ENCODE results near the gene HNRNPK.

DNA sequence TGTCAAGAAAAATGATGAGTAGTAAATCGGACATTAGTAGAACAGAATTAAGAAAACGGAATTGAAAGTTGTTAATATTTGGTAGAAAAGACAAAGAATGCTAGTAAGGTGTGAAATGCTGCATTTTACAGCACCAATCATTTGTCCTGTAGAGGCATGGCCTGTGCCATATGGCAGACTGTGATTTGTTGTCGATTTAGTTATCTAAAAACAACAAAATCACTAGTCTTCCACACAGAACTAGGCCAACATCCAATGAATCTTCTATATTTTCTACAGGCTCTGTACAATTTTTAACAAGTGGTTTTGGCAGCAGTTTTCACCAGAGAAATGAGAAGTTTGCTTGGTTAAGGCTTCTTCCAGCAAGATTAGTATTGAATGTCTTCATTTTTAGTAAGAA, 10.4 kb downstream of the HNRNPK start:
- TF ChIP-seq, protein P1, sequence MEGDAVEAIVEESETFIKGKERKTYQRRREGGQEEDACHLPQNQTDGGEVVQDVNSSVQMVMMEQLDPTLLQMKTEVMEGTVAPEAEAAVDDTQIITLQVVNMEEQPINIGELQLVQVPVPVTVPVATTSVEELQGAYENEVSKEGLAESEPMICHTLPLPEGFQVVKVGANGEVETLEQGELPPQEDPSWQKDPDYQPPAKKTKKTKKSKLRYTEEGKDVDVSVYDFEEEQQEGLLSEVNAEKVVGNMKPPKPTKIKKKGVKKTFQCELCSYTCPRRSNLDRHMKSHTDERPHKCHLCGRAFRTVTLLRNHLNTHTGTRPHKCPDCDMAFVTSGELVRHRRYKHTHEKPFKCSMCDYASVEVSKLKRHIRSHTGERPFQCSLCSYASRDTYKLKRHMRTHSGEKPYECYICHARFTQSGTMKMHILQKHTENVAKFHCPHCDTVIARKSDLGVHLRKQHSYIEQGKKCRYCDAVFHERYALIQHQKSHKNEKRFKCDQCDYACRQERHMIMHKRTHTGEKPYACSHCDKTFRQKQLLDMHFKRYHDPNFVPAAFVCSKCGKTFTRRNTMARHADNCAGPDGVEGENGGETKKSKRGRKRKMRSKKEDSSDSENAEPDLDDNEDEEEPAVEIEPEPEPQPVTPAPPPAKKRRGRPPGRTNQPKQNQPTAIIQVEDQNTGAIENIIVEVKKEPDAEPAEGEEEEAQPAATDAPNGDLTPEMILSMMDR (IDR thresholded peaks at IDR 0.05): no peak
- TF ChIP-seq POLR2A (IDR thresholded peaks at IDR 0.05): no peak
- TF ChIP-seq POLR2AphosphoS5 (IDR thresholded peaks at IDR 0.05): no peak
- TF ChIP-seq EP300 (IDR thresholded peaks at IDR 0.05): no peak
